Gastroesophageal sphincter (tissue), 3 donors: Measurements from ENCODE around the gene COLEC12.

Experiments
- EP300 ChIP-seq: sonication (generic); formaldehyde crosslinking; IDR thresholded peaks from one replicate; pipeline ENCODE4 v1.6.1; 2017; ENCODE audit warnings: antibody characterized with exemption, mild to moderate bottlenecking
- POLR2A ChIP-seq, 2 donors: fragments of 450-650 bp; IDR thresholded peaks; one replicate each; pipeline ENCODE4 v1.6.1; 2017; ENCODE audit warnings: antibody characterized with exemption in 2 of 2, mild to moderate bottlenecking in 2 of 2, moderate library complexity in 1 of 2
- TF ChIP-seq, protein P1 (sequence below), 4 experiments: fragments of 200-600 bp in 2 of 4; fragments of 450-650 bp in 2 of 4; sonication (generic) in 1 of 4; IDR thresholded peaks; one replicate each; pipeline ENCODE4 v1.5.1; 2017 to 2019; ENCODE audit warnings: antibody characterized with exemption in 4 of 4, mild to moderate bottlenecking in 2 of 4, moderate library complexity in 2 of 4

GRCh38 chr18:363301-364085 lies 137.0 kb downstream of the COLEC12 start:
- TF ChIP-seq, protein P1, sequence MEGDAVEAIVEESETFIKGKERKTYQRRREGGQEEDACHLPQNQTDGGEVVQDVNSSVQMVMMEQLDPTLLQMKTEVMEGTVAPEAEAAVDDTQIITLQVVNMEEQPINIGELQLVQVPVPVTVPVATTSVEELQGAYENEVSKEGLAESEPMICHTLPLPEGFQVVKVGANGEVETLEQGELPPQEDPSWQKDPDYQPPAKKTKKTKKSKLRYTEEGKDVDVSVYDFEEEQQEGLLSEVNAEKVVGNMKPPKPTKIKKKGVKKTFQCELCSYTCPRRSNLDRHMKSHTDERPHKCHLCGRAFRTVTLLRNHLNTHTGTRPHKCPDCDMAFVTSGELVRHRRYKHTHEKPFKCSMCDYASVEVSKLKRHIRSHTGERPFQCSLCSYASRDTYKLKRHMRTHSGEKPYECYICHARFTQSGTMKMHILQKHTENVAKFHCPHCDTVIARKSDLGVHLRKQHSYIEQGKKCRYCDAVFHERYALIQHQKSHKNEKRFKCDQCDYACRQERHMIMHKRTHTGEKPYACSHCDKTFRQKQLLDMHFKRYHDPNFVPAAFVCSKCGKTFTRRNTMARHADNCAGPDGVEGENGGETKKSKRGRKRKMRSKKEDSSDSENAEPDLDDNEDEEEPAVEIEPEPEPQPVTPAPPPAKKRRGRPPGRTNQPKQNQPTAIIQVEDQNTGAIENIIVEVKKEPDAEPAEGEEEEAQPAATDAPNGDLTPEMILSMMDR (IDR thresholded peaks at IDR 0.05), result no peak
- TF ChIP-seq POLR2A (IDR thresholded peaks at IDR 0.05), result no peak
- TF ChIP-seq EP300, result no peak
